IPS-18c (cell line): ENCODE data around the gene TNS4.

Experiments used
- H3K4me3 ChIP-seq: 2 replicates; pipeline ENCODE4 v1.7.0; 2013; ENCODE audit warnings: low read depth, mild to moderate bottlenecking, low read length, moderate library complexity; ENCODE audit not compliant: insufficient read depth
- H3K9me3 ChIP-seq: one replicate; pipeline ENCODE4 v1.6.1; 2013; ENCODE audit warnings: mild to moderate bottlenecking, low read length, moderate library complexity; ENCODE audit not compliant: control insufficient read depth, insufficient read depth

The TNS4 gene

DNA sequence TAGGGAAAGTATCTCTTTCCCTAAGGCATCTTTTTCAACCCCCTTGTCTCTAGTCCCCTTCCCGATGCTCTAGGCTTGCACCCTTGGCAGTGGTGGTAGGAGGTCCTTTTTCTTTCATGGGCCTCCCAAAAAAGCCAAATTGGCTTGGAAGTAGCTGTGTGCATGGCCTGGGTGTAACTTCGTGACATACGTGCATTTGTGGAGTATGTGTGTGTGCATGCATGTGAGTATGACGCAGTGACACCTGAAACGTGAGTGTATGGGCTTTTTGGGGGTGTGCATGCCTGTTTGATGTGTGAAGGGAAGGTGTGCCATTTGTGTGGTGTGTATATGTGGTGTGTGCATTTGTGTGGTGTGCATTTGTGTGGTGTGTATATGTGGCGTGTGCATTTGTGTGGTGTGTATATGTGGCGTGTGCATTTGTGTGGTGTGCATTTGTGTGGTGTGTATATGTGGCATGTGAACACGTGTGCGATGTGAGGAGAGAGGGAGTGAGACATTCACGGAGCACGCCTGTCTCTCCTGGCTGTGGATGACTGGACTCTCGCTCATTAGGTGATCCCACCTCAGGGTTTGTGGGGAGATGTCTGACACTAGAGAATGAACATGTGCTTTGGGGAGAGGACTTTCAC lies 42.5 kb downstream of the TNS4 start:
- no peak overlapping the region for H3K4me3 ChIP-seq
- H3K9me3 ChIP-seq: no peaks in the 10 kb centered on the region

DNA sequence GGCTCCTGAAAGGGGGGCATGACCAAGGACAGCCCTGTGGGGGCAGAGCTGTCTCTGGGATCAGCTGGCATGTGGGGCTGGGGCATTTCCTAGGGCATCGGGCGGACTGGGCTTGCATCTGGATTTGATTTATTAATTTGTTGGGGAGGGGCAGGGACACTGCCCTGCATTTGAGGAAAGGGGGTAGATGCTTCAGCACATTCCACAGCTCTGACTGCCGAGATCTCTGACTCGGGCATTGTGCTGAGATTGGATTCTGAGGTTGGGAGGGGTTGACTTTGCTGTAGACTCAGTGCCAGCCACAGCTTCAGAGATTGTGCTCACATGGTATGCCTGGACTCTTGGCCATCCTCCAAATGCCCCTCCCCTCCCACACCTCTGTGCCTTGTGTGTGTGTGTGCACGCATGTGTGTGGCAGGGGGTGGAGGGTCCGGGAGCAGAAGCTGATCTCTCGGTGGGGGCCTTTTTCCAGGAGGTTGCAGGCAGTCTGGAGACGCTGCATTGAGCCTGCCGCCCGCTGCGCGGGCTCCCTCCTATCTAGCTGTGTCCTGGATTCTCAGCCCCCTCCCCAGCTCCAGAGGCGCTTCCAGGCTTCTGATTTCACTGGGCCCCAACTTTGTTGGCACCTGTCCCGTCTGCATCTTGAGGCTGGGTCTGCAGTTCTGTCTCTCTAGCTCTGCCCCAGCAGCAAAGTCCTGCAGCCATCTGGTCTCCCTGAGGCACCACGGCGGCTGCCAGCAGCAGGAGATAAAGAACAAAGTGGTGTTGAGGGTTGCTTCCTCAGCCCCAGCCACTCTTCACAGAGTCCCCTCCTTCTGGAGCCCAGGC lies 43.2 kb downstream of the TNS4 start:
- Histone ChIP-seq H3K4me3 (no peak overlapping the region), H3K9me3 (no peaks in the 10 kb centered on the region)

DNA sequence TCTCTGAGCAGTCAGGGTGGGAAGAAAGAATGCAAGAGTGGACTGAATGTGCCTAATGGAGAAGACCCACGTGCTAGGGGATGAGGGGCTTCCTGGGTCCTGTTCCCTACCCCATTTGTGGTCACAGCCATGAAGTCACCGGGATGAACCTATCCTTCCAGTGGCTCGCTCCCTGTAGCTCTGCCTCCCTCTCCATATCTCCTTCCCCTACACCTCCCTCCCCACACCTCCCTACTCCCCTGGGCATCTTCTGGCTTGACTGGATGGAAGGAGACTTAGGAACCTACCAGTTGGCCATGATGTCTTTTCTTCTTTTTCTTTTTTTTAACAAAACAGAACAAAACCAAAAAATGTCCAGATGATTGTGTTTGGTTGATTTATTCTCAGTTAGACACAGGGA lies 44.1 kb downstream of the TNS4 start:
- Histone ChIP-seq H3K9me3 (no peaks in the 10 kb centered on the region), H3K4me3 (no peak overlapping the region)

DNA sequence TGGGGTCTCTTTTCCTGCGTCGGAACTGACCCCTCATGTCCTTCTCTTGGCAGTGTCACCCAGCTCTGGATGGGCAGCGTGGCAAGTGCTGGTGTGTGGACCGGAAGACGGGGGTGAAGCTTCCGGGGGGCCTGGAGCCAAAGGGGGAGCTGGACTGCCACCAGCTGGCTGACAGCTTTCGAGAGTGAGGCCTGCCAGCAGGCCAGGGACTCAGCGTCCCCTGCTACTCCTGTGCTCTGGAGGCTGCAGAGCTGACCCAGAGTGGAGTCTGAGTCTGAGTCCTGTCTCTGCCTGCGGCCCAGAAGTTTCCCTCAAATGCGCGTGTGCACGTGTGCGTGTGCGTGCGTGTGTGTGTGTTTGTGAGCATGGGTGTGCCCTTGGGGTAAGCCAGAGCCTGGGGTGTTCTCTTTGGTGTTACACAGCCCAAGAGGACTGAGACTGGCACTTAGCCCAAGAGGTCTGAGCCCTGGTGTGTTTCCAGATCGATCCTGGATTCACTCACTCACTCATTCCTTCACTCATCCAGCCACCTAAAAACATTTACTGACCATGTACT lies 44.9 kb downstream of the TNS4 start:
- Histone ChIP-seq H3K4me3 (no peak overlapping the region), H3K9me3 (no peaks in the 10 kb centered on the region)

DNA sequence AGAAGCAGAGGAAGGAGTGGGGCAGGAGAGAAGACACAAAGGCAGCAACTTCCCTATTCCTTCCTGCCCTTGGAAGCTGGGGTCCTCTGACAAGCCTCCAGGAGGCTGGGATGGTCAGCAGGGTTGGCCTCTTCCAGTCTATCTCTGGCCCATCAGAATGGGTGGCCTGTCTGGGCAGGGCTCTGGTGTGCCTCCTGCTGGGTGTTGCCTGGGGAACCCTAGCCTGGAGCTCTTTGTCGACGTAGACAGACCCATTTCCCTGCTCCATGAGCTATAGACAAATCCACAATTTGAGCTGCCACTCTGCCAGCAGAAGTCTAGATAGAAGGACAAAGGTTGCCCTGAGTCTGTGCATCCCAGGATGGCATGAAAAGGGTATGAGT lies 46.8 kb downstream of the TNS4 start:
- H3K4me3 ChIP-seq: no peak overlapping the region
- H3K9me3 ChIP-seq: no peaks in the 10 kb centered on the region

DNA sequence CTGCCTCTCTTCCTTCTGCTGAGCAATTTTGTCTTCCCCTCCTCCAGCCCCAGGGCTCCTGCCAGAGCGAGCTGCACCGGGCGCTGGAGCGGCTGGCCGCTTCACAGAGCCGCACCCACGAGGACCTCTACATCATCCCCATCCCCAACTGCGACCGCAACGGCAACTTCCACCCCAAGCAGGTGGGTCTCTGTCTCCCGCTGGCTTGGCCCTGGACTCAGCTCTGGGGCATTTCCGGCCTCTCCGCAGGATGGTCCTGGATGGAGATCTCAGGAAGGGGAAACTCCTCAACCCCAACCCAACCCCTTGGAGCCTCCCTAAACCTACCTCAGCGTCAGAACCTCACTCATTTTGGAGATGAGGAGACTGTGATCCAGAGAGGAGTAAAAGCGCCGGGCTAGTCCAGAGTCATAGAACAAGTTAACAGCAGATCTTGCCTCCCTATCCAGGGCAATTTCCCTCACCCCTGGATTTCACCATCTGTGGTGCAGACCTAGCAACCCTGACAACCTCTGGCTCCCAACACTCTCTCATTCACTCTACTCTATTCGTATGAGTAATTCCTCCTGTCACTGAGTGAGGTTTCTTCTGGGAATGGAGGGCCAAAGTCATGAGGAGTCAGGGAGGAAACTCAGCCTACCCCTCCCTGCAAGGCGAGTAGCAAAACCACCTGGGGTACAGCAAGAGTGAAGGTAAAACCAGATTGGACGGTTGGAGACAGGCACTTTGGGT lies 47.4 kb downstream of the TNS4 start:
- no peak overlapping the region for H3K4me3 ChIP-seq
- no peaks in the 10 kb centered on the region for H3K9me3 ChIP-seq

DNA sequence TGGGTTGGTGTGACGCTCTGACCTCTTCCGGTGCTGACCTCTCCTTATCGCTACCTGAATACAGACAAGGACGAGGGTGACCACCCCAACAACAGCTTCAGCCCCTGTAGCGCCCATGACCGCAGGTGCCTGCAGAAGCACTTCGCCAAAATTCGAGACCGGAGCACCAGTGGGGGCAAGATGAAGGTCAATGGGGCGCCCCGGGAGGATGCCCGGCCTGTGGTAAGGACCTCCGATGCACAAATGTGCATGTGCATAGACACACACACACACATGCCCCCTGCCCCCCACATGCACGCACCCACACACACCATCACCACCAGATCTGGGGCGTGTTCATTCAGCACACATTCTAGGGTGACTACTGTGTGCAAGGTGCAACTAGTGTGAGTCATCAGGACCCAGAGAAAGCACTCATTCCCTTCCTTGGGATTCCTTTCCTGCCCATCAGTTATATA lies 48.5 kb downstream of the TNS4 start:
- H3K9me3 ChIP-seq: no peaks in the 10 kb centered on the region

DNA sequence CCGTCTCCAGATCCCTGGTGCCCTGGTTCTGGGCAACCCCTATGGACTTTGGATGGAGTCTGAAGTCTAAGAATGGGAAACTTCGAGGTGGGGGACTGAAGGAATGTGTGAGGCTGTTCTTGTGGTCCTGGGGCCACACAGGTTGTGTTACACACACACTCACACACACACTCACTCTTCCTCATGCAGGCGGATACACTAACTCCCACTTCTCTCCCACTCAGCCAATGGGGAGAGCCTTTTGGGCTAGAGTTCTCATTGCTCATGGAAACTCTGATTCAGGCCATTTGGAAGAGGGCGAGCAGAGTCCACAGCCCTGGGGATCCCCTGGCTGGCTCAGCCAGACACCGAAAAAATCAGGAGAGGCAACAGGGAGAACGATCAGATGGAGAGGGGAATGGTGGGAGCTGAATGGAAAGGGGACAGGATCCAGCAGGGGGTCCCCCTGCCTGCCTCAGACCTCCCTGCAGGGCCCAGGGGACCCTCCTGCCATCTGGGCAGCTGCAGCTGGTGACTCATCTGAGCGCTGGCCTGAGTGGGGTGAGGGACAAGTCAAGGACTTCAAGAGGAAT lies 49.1 kb downstream of the TNS4 start:
- no peaks in the 10 kb centered on the region for H3K9me3 ChIP-seq
- no peak overlapping the region for H3K4me3 ChIP-seq

More for the DNA sequence above, 48.5 kb downstream of the TNS4 start:
- H3K4me3 ChIP-seq: no peak overlapping the region

DNA sequence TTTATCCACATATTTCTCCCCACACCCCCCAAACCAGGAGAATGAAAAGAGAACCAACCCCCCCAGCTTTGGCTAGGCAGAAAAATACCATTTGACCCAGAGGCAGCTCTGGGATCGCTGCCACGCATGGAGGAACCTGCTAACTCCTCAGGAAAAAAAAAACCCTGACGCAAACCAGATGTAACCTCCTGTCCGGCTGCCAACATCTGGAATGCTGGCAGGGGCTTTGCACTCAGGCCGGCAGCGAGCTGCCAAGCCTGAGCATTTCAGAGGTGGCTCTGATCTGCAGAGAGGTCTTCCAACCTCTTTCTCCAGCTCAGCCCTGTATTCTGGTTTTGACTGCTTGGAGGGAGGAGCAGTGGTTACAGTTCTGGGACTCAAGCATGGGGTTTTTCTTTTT lies 50.0 kb downstream of the TNS4 start:
- Histone ChIP-seq H3K4me3 (no peak overlapping the region), H3K9me3 (no peaks in the 10 kb centered on the region)

DNA sequence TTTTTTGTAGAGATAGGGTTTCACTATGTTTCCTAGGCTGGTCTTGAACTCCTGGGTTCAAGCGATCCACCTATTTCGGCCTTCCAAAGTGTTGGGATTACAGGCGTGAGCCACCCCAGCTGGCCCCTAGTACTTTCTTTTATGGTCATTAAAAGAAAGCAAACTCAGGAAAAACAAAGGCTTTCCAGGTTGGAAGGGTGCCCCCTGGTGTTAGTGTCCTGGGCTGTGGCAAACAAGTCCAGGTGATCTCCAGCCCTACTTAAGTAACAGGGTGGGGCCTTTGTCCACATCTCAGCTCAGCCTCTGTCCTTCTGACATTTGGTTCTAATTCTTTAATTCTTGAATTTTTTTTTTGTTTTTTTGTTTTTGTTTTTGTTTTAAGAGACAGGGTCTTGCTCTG lies 51.2 kb downstream of the TNS4 start:
- Histone ChIP-seq H3K9me3 (no peaks in the 10 kb centered on the region), H3K4me3 (no peak overlapping the region)

DNA sequence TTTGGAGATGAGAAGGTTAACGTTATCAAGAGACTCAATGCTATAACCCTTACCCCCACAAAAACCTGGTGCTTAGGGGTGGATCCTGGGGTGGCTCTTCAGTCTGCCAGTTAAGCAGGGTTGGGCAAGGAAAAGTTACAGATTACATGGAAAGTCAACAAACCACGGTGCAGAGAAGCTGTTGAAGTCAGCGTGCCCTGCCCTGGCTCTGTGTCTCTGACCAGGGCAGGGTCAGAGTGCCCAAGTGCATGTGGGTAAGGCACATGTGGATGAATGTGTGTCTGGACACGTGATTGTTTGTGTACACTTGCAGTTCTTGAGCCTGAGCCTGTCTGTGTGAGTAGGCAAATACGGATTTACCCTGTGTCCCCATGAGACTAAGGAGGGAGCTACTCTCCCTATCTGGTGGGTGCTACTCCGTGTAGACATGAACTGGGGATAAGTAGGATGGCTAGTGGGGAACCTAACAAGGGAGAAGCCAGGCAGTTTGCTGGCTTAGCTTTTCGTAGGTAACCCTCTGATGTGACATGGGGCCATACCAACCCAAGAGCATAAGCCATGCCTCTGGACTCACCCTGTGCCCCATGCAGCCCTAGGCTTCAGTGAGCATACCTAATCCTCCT lies 52.7 kb downstream of the TNS4 start:
- Histone ChIP-seq H3K4me3 (no peak overlapping the region), H3K9me3 (no peaks in the 10 kb centered on the region)

DNA sequence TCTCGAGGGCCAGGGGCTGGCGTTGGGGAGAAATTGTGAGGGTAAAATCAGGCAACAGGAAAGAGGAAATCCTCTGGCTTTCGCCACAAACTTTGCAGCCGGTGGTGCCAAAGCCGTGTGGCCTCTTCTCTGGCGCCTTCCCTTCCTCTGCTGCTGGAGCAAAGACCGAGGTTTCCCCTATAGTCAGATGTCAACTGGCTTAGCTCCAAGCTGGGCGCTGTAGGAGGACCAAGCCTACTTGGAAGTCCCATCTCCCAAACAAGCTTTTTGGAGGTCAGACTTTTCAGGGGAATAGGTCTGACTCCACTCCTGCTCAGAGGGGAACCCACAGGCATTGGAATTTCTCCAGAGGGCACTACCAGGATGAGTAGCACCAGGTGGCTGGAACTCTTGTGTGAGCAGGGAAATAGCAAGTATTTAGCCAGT lies 53.2 kb downstream of the TNS4 start:
- no peaks in the 10 kb centered on the region for H3K9me3 ChIP-seq
- no peak overlapping the region for H3K4me3 ChIP-seq

DNA sequence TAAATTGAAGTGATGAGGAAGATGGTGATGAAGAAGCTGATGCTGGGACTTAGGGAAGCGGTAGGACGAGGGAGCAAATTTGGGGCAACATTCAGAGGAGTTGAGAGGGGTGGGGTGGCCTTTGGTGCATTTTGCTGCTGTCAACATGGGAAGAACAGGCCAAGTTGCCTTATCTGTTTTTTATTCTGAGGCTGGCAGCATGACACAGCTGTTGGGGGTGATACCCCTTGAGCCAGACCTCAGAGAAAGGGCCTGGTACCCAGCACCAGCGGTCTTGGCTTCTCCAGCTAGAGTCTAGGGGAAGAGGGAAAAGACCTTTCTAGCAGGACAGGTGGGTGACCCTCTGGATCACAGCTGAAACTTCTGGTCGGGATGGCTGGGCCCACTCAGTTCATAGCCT lies 53.6 kb downstream of the TNS4 start:
- Histone ChIP-seq H3K9me3 (no peaks in the 10 kb centered on the region), H3K4me3 (no peak overlapping the region)

DNA sequence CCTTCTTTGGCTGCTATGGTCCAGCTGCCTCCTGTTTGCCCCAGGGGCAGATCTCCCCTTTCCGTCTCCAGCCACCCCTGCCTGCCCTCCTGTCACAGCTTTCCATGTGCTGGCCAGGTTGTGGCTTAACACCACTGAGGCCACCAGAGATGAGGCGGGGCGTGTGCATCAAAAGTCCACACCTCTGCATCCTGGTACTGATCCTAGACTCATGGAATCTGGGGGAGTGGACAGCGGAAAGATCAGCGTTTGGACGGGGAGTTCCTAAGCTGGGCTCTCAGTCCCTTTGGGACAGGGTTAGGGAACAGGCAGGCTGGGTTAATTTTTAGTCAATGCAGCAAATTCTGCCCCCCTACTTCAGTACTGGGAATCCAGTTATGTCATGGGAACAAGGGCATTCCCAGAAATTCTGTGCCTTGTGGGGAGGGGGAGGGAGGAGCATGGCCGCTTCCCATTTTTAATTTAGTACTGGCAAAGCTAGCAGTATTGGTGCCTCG lies 54.2 kb downstream of the TNS4 start:
- Histone ChIP-seq H3K4me3 (no peak overlapping the region), H3K9me3 (no peaks in the 10 kb centered on the region)

DNA sequence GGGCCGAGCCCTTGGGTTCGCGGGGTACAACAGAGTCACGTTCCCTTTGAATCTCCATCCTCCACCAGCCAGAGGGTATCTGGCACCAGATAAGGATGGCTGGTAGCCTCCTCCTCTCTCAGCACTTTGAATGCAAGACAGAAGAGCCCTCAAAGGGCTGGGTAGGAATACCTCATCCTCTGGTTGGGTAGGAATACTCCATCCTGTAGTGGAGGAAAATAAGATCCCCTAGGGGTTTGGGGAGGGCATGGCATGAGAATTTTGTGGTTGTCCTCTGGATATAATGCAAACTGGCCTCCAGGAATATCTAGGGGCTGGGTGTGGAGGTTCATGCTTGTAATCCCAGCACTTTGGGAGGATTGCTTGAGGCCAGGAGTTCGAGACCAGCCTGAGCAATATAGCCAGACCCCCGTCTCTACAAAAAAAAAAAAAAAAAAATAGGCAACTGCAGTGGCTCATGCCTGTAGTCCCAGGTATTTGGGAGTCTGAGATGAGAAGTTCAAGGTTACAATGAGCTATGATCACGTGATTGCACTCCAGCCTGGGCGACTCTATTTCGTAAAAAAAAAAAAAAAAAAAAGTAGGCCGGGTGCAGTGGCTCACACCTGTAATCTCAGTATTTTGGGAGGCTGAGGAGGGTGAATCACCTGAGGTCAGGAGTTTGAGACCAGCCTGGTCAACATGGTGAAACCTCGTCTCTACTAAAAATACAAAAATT lies 55.5 kb downstream of the TNS4 start:
- H3K9me3 ChIP-seq: no peaks in the 10 kb centered on the region
- no peak overlapping the region for H3K4me3 ChIP-seq
